Astrocyte (in vitro differentiated cells and primary cell): ENCODE results near the gene ZSCAN26.

ENCODE experiments used
- EZH2 ChIP-seq: IDR thresholded peaks from 2 replicates; pipeline ENCODE4 v1.6.1; 2012; ENCODE audit warnings: mild to moderate bottlenecking, low read length, inconsistent platforms; ENCODE audit not compliant: insufficient read depth
- TF ChIP-seq, protein P1 (sequence below): IDR thresholded peaks from 2 replicates; pipeline ENCODE4 v1.5.1; 2011; ENCODE audit warnings: low read depth, mild to moderate bottlenecking, inconsistent platforms, low read length, moderate library complexity; ENCODE audit not compliant: insufficient read depth

DNA sequence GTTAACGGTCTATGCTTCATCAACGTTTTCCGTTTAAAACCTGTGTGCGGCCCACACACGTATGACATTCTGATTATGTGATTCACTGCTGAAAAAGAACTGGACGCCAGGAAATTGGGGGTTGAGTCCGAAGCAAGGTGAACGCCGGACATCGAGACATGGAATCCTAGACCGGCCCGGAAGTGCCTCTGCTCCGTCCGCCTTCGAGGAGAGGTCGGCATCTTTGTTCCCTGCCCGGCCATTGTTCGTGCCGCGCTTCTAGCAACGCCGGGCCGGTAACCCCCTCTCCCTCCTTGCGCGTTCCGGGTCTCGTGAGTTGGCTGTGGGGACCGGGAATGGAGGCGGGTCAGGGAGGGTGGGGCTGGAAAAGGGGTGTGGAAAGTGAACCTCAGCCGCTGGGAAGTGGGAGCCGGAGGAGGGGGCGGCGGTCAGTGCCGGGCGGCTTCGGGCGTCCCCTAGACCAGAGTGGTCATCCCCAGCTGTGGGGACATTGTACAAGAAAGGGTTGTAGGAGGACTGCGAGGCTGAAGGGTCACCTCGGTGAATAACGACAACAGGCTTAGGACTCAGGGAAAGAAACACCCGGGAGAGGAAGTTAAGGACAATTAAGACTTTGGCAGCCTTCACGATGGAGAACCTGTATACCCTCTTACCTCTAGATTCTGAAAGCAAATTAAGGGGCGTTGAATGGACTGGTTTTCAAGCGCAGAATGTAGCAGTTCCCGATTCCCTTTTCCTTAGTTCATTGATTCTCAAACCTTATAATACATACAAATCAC, 41.7 kb upstream of the ZSCAN26 start, which contains the start of gene ZSCAN9:
- TF ChIP-seq EZH2, result no peak
- TF ChIP-seq, protein P1, sequence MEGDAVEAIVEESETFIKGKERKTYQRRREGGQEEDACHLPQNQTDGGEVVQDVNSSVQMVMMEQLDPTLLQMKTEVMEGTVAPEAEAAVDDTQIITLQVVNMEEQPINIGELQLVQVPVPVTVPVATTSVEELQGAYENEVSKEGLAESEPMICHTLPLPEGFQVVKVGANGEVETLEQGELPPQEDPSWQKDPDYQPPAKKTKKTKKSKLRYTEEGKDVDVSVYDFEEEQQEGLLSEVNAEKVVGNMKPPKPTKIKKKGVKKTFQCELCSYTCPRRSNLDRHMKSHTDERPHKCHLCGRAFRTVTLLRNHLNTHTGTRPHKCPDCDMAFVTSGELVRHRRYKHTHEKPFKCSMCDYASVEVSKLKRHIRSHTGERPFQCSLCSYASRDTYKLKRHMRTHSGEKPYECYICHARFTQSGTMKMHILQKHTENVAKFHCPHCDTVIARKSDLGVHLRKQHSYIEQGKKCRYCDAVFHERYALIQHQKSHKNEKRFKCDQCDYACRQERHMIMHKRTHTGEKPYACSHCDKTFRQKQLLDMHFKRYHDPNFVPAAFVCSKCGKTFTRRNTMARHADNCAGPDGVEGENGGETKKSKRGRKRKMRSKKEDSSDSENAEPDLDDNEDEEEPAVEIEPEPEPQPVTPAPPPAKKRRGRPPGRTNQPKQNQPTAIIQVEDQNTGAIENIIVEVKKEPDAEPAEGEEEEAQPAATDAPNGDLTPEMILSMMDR, result no peak
